ENCODE data around the gene IGF1R.

The IGF1R gene

DNA sequence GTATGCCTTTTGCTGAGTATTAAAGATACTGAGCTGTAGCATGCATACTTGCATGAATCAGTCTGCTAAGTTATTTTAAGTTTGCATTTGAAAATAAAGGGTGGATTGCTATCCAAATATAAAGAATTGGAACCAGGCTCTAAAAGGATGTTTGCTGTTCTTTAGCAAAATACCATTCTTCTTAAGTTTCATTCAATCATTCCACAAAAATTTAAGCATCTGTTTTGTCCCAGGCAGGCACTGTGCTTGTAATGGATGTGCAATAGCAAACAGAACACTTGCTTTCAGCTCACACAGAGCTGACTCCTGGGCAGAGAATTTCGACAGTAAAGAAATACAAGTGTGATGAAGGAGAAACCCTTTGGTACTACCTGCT lies 208.2 kb downstream of the IGF1R start:
- peak; percentile 74 for DNase-seq (ENCODE audit: low read depth, low spot score)

GRCh38 chr15:98858610-98859023 lies 210.3 kb downstream of the IGF1R start:
- no peak for DNase-seq (ENCODE audit: low read depth, low spot score)

DNA sequence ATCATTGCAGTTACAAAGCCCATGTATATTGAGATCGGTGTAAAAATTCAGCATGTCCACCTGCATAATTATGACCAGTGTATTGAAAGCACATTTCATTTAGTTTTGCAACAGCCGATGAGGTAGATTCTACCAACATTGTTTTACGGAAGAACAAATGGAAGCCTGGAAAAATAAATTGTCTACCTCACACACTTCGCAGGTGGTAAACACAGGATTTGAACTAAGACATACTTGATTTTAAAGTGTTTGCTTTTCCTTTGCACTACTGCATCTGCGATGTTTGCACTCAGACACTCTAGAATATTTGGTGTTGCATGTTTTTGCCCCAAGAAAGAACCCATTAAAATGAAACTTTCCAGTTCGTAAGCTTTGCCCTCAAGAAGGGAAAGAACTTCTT lies 210.8 kb downstream of the IGF1R start:
- DNase-seq (ENCODE audit: low read depth, low spot score) = no peak

DNA sequence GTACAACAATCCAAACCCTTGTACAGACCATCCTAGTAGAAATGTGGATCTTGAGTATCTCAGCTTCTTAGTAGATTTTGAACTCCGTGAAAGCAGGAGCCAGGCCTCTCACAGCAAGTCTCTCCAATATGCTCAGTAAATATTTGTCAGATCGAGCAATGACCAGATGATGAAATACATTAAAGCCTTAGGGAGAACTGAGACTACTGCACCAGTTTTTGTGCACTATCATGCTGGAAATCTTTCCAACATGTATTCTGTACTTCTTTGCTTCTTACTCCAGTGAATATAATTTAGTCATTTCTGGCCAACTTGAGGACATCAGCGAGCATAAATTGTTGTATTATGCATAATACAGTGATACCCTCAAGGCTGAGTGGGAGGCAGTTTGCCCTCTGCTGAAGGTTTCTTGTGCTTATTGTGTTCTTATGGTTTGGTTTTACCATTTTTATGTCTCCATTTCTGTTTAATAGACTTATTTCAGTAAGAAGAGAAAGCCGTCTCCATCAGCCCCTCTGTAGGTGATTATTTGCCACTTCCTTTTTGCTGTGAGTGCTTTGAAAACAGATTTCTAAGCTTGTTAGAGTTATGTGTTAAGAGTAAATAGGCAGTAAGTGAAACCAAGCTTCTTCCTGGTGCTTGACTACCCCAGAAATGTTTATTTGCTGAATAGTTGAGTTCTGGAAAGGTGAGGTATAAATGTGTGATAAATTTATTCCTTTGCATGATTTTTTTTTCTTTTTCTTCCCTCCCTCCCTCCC lies 212.1 kb downstream of the IGF1R start:
- no peak for DNase-seq (ENCODE audit: low read depth, low spot score)

- no peak for DNase-seq (ENCODE audit: low read depth, low spot score)
Measured at GRCh38 chr15:98861188-98861587, 212.8 kb downstream of the IGF1R start.

- no peak for DNase-seq (ENCODE audit: low read depth, low spot score)
Measured at GRCh38 chr15:98863983-98864382, 215.6 kb downstream of the IGF1R start.

DNA sequence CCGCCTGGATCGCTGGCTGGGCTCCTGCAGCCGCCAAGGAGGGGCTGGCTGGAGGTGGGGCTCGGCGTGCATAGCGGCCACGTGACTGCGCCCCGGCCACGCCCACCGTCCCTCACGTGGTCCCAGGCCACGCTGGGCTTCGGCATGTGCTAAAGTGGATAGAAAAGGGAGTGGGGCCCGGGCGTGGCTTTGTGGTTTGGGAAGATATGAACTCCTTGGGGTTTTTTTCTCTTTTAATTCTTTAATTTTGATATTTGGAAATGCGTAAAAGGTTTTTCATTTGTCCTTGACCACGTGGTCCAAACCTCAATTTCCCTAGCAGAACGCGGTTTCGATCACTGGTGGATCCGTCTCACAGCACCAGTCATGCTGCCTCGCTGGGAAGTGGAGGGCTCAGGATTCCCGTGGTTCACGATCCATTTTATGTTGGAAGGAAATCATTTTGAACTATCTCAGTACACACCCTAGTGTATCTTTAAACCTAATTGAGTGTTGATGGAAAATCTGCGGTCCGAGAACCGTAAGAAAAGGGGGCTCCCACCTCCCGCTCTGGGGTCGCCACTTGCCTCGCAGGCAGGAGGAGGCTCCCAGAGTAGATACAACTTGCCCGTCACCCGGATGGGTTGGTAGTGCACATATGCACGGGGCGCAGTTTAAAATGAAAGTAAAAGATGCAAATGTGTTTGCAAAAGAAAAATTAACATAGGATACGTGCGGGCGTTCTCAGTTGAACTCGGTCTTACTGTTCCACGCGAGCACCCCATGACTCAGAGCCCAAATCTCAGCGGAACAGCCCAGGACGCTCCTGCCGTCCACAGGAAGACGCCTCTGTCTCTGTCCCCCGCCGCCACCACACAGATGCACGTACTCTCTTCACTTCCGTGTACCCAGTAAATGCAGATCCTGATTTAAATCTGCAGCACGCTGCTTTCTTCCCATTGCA lies 217.3 kb downstream of the IGF1R start:
- no peak for DNase-seq (ENCODE audit: low read depth, low spot score)

GRCh38 chr15:98866511-98866910 lies 218.2 kb downstream of the IGF1R start:
- no peak for DNase-seq (ENCODE audit: low read depth, low spot score)

DNA sequence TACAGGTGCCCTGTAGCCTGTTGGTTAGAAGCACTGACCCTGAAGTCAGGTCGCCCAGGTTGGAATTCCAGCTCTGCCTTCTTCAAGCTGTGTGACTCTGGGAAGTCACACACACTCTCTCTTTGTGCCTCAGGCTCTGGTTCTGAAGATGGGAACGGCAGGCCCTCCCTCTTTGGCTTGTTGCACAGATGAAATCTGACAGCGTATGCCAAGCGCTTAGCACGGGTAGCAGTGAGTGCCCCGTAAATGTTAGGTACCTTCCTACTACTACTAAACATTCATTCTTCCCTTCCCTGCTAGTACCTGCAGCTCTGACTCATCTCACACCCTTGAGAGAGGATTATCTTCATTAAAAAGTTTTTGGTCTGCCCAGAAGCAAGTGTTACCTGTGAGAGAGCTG lies 220.2 kb downstream of the IGF1R start:
- DNase-seq (ENCODE audit: low read depth, low spot score) = no peak

- DNase-seq (ENCODE audit: low read depth, low spot score) = no peak
Measured at GRCh38 chr15:98870788-98871187, 222.4 kb downstream of the IGF1R start.

DNA sequence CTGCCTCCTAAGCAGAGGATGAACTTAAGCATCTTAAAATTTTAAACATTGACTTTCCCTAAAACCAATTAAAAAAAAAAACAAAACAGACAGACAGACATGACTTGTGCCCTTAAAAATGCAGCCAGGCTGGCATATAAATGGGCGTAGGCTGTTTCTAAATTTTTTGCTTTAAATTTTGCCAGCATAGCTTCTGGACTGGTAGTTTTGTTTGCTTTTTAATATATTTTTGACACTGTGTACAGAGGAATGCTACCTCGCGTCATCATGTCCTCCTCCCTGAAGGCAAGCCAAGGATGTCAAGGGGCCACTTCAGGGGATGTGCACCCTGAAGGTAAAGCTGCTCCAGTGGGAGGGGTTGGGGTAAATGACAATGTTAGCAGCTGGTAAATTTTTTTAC lies 224.4 kb downstream of the IGF1R start:
- no peak for DNase-seq (ENCODE audit: low read depth, low spot score)

GRCh38 chr15:98873441-98874218 lies 225.3 kb downstream of the IGF1R start:
- DNase-seq (ENCODE audit: low read depth, low spot score) = no peak

DNA sequence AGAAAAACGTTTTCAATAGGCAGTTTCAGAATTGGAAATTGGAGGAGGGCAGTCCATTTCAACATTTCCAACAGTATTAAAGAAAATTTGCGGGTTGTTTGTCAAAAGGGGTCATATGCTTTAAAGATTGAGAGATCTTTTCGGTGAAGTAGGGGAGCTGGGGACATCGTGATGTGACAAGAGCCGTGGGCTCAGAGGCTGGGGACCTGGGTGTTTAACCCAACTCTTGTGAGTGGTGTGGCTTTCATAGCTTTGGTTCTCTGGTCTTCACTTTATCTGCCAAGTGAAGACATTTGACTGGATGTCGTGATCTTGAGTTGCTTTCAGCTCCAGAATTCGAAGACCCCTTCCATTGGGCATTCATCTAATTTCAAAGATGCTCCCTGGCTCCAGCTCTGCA lies 226.0 kb downstream of the IGF1R start:
- DNase-seq (ENCODE audit: low read depth, low spot score) = no peak

DNA sequence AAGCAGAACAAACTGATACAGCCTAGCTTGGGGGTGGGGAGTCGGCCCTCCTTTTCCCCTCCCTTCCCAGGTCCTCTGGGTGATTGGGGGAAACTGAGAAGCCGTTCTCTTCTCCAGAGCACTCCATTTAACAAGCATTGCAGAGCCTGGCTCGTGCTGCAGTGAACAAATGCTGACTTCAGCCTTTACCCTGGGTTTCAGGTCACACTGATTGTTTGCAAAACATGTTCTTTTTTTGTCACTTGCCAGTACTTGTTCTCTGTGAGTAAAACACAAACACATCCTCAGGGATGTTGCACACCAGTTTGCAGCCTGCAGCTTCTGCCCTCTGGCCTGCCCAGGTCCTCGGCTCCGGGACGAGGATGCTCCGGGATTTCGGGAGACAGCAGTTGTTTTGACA lies 226.4 kb downstream of the IGF1R start:
- no peak for DNase-seq (ENCODE audit: low read depth, low spot score)

- DNase-seq (ENCODE audit: low read depth, low spot score) = no peak
Measured at GRCh38 chr15:98875309-98875708, 227.0 kb downstream of the IGF1R start.

- no peak for DNase-seq (ENCODE audit: low read depth, low spot score)
Measured at GRCh38 chr15:98876451-98877369, 228.4 kb downstream of the IGF1R start.

- DNase-seq (ENCODE audit: low read depth, low spot score) = no peak
Measured at GRCh38 chr15:98878172-98878571, 229.8 kb downstream of the IGF1R start.

GRCh38 chr15:98878862-98879261 lies 230.5 kb downstream of the IGF1R start:
- no peak for DNase-seq (ENCODE audit: low read depth, low spot score)

GRCh38 chr15:98881526-98882520 lies 233.5 kb downstream of the IGF1R start:
- no peak for DNase-seq (ENCODE audit: low read depth, low spot score)

DNA sequence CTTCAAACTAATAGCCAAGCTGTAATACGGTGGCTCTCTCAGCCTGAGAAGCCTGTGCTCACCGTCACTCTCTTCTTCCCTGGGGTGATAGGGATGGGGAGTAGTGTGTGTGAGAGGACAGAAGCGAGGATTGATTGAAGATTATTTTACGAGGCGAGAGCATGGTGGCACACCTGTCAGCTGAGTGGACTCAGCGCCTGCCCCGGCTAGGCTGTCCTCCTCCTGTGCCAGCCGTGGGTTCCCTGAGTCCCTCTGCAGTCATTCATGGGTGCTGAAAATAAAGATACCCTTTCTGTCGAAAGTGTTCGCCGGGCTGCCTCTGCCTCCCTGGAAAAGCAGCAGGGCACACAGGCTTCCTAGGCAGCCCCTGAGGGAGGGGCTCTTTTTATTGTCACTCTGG lies 235.1 kb downstream of the IGF1R start:
- no peak for DNase-seq (ENCODE audit: low read depth, low spot score)
